Uterus (tissue), 4 donors: ENCODE measurements around the gene TWIST2. TPM values are rescaled to one million over a fixed set of nuclear protein-coding genes. Genes with fewer than 3 reads are reported as not detected.

Source experiments
- DNase-seq, 2 donors: peaks; one replicate each; pipeline ENCODE4 v3.0.0-alpha.2; 2019 to 2020
- H3K27ac ChIP-seq, 2 donors: fragments of 200-600 bp; sonication (generic); 1 replicate in 1 of 2; 2 replicates in 1 of 2; pipeline ENCODE4 v1.5.1; 2016 to 2018
- H3K27me3 ChIP-seq, 2 donors: fragments of 200-600 bp; sonication (generic); one replicate each; pipeline ENCODE4 v1.5.1; 2018 to 2019; ENCODE audit warnings: control low read depth in 1 of 2
- H3K36me3 ChIP-seq, 2 donors: fragments of 200-600 bp; sonication (generic); one replicate each; pipeline ENCODE4 v1.5.1; 2019; ENCODE audit warnings: control low read depth in 1 of 2
- H3K4me1 ChIP-seq, 2 donors: fragments of 200-600 bp; sonication (generic); one replicate each; pipeline ENCODE4 v1.5.1; 2018 to 2019; ENCODE audit warnings: control low read depth in 1 of 2
- H3K4me3 ChIP-seq, 2 donors: fragments of 200-600 bp; sonication (generic); 1 replicate in 1 of 2; 2 replicates in 1 of 2; pipeline ENCODE4 v1.5.1; 2018 to 2019; ENCODE audit warnings: mild to moderate bottlenecking in 1 of 2
- H3K9me3 ChIP-seq, 2 donors: fragments of 200-600 bp; sonication (generic); one replicate each; pipeline ENCODE4 v1.5.1; 2019; ENCODE audit warnings: control low read depth in 1 of 2
- POLR2A ChIP-seq, 2 donors: fragments of 450-650 bp; IDR thresholded peaks; one replicate each; pipeline ENCODE4 v1.6.1; 2016; ENCODE audit warnings: antibody characterized with exemption in 2 of 2, mild to moderate bottlenecking in 1 of 2, moderate library complexity in 1 of 2
- intact Hi-C: fragments of 100-400 bp; cut with DNase I; formaldehyde crosslinking; loops from one replicate; pipeline ENCODE4 v1.15.1; 2023; ENCODE audit warnings: low total_unique reads
- total RNA-seq, 4 donors: library from RNA; depleted of rRNA in 3 of 4; stranded (reverse); fragments of >200 nt in 3 of 4; gene quantifications; one replicate each; pipeline versions ENCODE4 v1.1.0 to v1.2.4, GENCODE V29; 2014 to 2023
- TF ChIP-seq, protein P1 (sequence below), 4 experiments: fragments of 200-600 bp in 2 of 4; fragments of 450-650 bp in 2 of 4; sonication (generic) in 2 of 4; IDR thresholded peaks; one replicate each; pipeline ENCODE4 v1.5.1; 2016 to 2019; ENCODE audit warnings: antibody characterized with exemption in 4 of 4, mild to moderate bottlenecking in 2 of 4, moderate library complexity in 1 of 4
- donor health status: DM: yes; HTN: yes; CAD: no.

Gene TWIST2
- total RNA-seq, 4 donors from 2014 or later = 28.1 to 199 (median 63.9) TPM

DNA sequence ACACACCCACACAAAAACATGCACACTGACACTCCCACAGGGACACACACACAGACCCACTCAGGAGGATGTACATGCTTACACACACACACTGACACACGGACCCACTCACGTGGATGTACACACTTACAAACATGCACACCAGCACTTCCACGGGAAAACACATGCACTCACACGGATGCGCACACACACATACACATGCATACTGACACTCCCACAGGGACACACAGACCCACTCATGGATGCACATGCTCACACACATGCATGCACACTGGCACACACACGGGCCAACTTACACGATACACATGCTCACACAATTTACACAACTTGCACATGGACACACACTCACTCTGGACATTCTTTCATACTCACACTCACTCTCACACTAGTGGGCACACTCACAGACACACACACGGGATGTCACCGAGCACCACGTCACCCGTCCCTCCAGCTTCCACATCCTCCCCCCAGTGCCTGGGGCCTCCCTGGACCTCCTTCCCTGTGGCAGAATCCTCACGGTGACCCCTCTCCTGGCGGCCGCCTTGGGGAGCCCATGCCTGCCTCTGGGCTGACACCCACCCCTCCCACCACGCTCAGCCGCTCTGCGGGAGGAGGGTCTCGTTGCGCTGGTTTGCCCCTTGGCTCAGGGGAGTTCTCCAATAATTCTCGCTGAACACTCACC, 58.5 kb downstream of the TWIST2 start:
- intact Hi-C loops = no loop called here
- Histone ChIP-seq H3K4me1 (peaks cover under 1 to 5% of the 10 kb centered on the region in 2 donors), H3K36me3 (no peaks in the 10 kb centered on the region), H3K9me3 (no peaks in the 10 kb centered on the region), H3K27me3 (no peaks in the 10 kb centered on the region), H3K4me3 (no peak overlapping the region), H3K27ac (no peak overlapping the region)
- TF ChIP-seq, protein P1, sequence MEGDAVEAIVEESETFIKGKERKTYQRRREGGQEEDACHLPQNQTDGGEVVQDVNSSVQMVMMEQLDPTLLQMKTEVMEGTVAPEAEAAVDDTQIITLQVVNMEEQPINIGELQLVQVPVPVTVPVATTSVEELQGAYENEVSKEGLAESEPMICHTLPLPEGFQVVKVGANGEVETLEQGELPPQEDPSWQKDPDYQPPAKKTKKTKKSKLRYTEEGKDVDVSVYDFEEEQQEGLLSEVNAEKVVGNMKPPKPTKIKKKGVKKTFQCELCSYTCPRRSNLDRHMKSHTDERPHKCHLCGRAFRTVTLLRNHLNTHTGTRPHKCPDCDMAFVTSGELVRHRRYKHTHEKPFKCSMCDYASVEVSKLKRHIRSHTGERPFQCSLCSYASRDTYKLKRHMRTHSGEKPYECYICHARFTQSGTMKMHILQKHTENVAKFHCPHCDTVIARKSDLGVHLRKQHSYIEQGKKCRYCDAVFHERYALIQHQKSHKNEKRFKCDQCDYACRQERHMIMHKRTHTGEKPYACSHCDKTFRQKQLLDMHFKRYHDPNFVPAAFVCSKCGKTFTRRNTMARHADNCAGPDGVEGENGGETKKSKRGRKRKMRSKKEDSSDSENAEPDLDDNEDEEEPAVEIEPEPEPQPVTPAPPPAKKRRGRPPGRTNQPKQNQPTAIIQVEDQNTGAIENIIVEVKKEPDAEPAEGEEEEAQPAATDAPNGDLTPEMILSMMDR (IDR thresholded peaks at IDR 0.05) = no peak
- no peak for TF ChIP-seq POLR2A (IDR thresholded peaks at IDR 0.05)
- DNase-seq = no peak

DNA sequence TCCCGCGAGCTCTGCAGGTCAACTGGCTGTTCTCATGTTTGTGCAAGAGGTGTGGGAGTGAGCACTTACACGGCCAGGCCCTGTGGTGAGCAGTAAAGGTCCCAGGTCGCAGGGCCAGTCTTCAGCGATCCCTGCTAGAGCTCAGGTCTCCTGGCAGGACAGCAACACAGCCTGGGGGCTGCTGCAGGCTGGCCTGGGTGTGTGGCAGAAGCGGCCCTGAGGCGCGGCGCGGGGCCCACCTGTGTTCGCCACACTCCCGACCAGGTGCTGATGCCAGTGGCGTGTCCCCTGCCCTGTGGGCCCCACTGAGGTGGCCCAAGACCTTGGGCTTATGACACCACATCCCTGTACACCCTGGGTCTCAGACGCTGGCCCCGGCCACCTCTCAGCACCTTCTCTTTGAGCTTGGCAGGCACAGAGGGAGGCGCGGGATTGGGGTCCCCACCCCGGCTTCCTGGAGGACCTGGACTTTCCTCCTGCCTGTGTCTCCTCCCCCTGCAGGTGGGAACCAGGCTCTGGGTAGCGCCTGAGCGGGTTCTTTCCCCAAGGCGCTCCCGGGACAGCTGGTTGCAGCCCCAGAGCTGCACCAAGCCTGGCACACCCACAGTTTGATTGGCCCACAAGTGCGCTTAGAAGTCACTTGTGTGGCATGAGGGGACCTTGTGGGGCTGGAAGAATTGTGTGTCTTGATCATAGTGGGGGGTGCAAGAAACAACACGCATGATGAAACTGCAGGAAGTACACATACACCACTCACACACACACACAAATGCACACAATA, 59.2 kb downstream of the TWIST2 start:
- TF ChIP-seq, protein P1 (IDR thresholded peaks at IDR 0.05) = no peak
- TF ChIP-seq POLR2A (IDR thresholded peaks at IDR 0.05) = no peak
- H3K36me3 ChIP-seq = no peaks in the 10 kb centered on the region
- DNase-seq = no peak
- intact Hi-C loops = no loop called here
- H3K4me3 ChIP-seq = no peak overlapping the region
- no peaks in the 10 kb centered on the region for H3K9me3 ChIP-seq
- H3K27ac ChIP-seq = no peak overlapping the region
- H3K4me1 ChIP-seq = no peaks in the 10 kb centered on the region
- no peaks in the 10 kb centered on the region for H3K27me3 ChIP-seq

DNA sequence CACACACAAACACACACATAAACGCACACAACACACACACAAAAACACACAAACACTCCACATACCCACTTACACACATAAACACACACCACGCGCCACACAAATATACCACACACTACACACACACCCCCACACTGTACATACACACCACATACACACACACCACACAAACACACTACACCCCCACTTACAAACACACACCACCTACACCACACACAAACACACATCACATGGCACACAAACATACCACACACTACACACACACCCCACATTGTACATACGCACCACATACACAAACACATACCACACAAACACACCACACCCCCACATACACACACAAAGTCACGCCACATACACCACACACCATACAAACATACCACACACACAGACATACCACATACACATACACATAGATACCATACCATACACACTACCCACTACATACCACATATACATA, 59.9 kb downstream of the TWIST2 start:
- Histone ChIP-seq H3K27me3 (no peaks in the 10 kb centered on the region), H3K9me3 (no peaks in the 10 kb centered on the region), H3K4me1 (no peaks in the 10 kb centered on the region), H3K4me3 (no peak overlapping the region), H3K36me3 (no peaks in the 10 kb centered on the region), H3K27ac (no peak overlapping the region)
- intact Hi-C loops = no loop called here
- no peak for TF ChIP-seq POLR2A (IDR thresholded peaks at IDR 0.05)
- TF ChIP-seq, protein P1 (IDR thresholded peaks at IDR 0.05) = no peak
- DNase-seq = no peak

DNA sequence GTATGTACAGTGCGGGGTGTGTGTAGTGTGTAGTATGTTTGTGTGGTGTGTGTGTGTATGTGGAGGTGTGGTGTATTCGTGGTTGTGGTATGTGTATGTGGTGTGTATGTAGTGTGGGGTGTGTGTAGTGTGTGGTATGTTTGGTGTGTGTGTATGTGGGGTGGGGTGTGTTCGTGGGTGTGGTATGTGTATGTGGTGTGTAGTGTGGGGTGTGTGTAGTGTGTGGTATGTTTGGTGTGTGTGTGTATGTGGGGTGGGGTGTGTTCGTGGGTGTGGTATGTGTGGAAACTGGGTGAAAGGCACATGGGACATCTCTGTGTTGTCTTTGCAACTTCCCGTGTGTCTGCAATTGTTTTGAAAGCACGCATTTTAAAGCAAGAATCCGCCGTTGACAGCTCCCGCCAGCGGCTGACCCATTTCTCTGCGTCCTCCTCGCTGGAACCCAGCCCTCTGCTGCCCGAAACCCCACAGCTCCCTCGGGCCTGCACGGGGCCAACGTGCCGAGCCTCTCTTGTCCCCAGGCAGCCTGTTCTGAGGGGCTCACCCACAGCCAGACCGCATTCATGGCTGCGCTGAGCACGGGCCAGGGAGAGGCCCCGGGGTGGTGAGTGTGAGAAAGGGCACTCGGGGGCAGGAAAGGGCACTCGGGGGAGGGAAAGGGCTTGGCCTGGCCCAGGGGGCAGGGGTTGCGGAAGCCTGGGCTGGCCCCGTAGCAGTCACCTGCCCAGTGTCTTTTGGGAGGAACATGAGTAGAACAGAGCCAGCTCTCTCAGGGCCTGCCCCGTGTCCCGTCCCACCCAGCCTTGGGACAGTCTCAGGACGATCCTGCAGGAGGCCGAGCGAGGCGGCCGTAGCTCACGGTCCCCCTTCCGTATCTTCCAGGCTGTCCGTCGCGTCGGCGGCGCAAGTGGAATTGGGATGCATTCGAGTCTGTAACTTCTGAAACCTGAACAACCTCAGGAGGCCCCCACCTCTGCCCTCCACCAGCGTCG, 61.4 kb downstream of the TWIST2 start:
- Histone ChIP-seq H3K27me3 (no peaks in the 10 kb centered on the region), H3K4me1 (no peaks in the 10 kb centered on the region), H3K4me3 (no peak overlapping the region), H3K27ac (peak overlapping the region in 1 of 2 donors; percentile 4), H3K36me3 (no peaks in the 10 kb centered on the region), H3K9me3 (no peaks in the 10 kb centered on the region)
- intact Hi-C loops = no loop called here
- peak; percentile 33 to 43 for DNase-seq
- no peak for TF ChIP-seq POLR2A (IDR thresholded peaks at IDR 0.05)
- TF ChIP-seq, protein P1 (IDR thresholded peaks at IDR 0.05) = no peak
